Dermis microvascular lymphatic vessel endothelial cell (primary cell): ENCODE measurements around the gene PLXNA2. TPM values are rescaled to one million over a fixed set of nuclear protein-coding genes. Genes with fewer than 3 reads are reported as not detected.
A peak's percentile ranks its signal among the peaks of the same experiment; 100 is the strongest.

ENCODE experiments used
- DNase-seq, 2 donors: peaks; one replicate each; pipeline versions ENCODE4 v3.0.0 to v3.0.0-alpha.2; 2010; ENCODE audit warnings: low read depth in 2 of 2
- total RNA-seq: library from RNA; depleted of rRNA; stranded (reverse); fragments of >200 nt; gene quantifications from 2 replicates; pipeline ENCODE4 v1.2.1, GENCODE V29; 2014

PLXNA2 gene
- total RNA-seq, 1 donor from 2014 or later = 40.8 TPM

- DNase-seq = no peak
These were observed 24.6 kb upstream of the PLXNA2 start for GRCh38 chr1:208268541-208269337.

- DNase-seq = no peak
These were observed 21.3 kb upstream of the PLXNA2 start for GRCh38 chr1:208265525-208265924.

- DNase-seq = no peak
These were observed 20.9 kb upstream of the PLXNA2 start for GRCh38 chr1:208265122-208265469.

GRCh38 chr1:208264469-208265121 is 20.4 kb upstream of the PLXNA2 start:
- no peak for DNase-seq

- DNase-seq = no peak
These were observed 17.7 kb upstream of the PLXNA2 start for GRCh38 chr1:208261874-208262273.

- no peak for DNase-seq
These were observed 14.1 kb upstream of the PLXNA2 start for GRCh38 chr1:208258277-208258676.

- no peak for DNase-seq
These were observed 13.2 kb upstream of the PLXNA2 start for GRCh38 chr1:208257351-208257750.

- DNase-seq = no peak
These were observed 12.4 kb upstream of the PLXNA2 start for GRCh38 chr1:208256556-208256955.

- no peak for DNase-seq
These were observed 11.9 kb upstream of the PLXNA2 start for GRCh38 chr1:208256091-208256490.

GRCh38 chr1:208254862-208255261 is 10.7 kb upstream of the PLXNA2 start:
- DNase-seq = no peak

- DNase-seq = no peak
These were observed 10.2 kb upstream of the PLXNA2 start for GRCh38 chr1:208254376-208254775.

- DNase-seq = no peak
These were observed 8.8 kb upstream of the PLXNA2 start for GRCh38 chr1:208252836-208253576.

- no peak for DNase-seq
These were observed 8.0 kb upstream of the PLXNA2 start for GRCh38 chr1:208251911-208252835.

- no peak for DNase-seq
These were observed 6.8 kb upstream of the PLXNA2 start for GRCh38 chr1:208251015-208251414.

GRCh38 chr1:208250613-208251012 is 6.4 kb upstream of the PLXNA2 start:
- no peak for DNase-seq

- no peak for DNase-seq
These were observed 5.0 kb upstream of the PLXNA2 start for GRCh38 chr1:208248991-208249696.

GRCh38 chr1:208248307-208248801 is 4.2 kb upstream of the PLXNA2 start:
- DNase-seq = no peak

GRCh38 chr1:208247696-208248095 is 3.5 kb upstream of the PLXNA2 start:
- DNase-seq = no peak

- peak; percentile 90 to 95 for DNase-seq
These were observed 1.1 kb upstream of the PLXNA2 start for GRCh38 chr1:208245185-208245705.

- DNase-seq = peak in 1 of 2 donors; percentile 14
These were observed 637 bp downstream of the PLXNA2 start for GRCh38 chr1:208243527-208243966.
